Activated CD8-positive, alpha-beta memory T cell treated with anti-CD3 and anti-CD28 coated beads, Interleukin-2, amount 50 U/mL, for 24 hours (primary cell): ENCODE data around the gene ANO4.
"Not testable (repeated sequence)": the region's sequence is repeated elsewhere in the genome, so short reads cannot be mapped to it uniquely, and the experiment has no call there.

Experiments used
- DNase-seq: peaks from one replicate; pipeline ENCODE4 v3.0.0-alpha.2; 2020; ENCODE audit errors: extremely low read depth

ANO4 gene

DNA sequence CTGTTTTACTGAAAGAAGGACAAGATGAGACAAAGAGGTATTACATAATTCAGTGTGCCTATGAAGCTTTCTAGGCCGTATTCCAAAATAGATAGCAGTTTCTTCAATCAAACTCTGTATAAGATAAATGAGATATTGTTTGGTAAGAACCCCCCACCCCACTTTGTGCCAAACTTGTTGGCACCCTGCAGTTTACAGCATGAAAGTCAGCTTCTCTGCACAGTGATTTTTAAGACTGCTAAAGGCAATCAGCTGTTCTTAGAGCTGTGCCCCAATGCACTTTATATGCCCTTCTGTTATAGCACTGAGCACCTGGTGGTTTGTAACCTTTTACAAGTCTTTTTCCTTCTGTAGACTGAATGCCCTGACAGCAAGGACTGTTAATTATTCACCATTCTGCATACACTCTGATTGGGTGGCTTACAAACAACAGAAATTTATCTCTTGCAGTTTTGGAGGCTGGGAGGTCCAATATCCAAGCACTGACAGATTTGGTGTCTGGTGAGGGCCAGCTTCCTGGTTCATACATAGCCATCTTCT, 76.7 kb downstream of the ANO4 start:
- DNase-seq = no peak

DNA sequence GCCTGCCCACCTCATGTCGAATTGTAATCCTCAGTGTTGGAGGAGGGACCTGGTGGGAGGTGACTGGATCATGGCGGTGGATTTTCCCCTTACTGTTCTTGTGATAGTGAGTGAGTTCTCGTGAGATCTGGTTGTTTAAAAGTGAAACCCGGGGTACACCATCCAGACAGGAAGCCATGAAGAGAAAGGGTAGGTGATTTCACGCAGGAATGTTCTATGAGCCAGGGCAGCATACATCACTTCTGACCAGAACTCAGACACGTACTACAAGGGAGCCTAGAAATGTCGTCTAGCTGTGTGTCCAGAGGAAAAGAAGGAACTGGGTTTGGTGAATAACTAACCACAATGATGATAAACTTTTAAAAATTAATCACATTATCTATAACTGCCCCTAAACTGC, 80.6 kb downstream of the ANO4 start:
- DNase-seq = no peak

- no peak for DNase-seq
Measured at GRCh38 chr12:100875771-100876170, 81.2 kb downstream of the ANO4 start.

DNA sequence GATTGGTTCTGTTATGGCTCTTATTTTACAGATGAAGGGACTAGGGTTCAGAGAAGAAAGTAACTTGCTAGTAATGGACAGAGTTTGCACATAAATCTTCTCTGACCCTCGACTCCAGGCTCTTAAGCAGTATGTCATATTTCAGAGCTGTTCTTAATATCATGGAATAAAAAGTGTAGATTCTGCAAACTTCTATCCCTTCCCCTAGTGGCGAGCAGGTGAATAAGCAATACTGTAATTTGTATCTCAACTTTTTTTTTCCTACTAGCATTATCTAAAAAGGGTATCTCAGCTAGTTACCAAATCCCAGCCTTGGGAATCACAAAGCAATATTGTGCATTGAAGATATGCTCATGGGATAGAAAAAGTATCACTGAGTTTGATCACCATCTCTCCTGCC, 83.2 kb downstream of the ANO4 start:
- DNase-seq = no peak

- DNase-seq = no peak
Measured at GRCh38 chr12:100895192-100895591, 100.6 kb downstream of the ANO4 start.

- DNase-seq = no peak
Measured at GRCh38 chr12:100896192-100896591, 101.6 kb downstream of the ANO4 start.

DNA sequence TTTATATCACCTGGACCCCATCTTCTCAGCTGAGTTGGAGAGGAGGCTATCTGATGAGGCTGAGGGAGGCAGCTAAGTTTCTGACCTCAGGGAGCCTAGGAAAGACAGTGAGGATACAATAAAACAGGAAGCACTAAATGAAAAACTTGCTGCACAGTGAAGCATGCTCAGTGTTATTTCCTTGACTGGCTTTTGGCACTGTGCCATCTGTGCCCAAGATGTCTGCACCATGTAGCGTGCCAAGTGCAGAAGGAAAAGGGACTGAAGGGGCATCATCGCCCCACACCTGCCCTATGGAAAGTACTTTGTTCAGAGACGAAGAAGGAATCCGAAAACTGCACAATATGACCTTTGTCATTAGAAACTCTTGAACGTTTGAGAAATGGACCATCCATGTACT, 102.7 kb downstream of the ANO4 start:
- no peak for DNase-seq

- DNase-seq = no peak
Measured at GRCh38 chr12:100899301-100899700, 104.7 kb downstream of the ANO4 start.

GRCh38 chr12:100900808-100901207, 106.2 kb downstream of the ANO4 start:
- no peak for DNase-seq

- no peak for DNase-seq
Measured at GRCh38 chr12:100901266-100901665, 106.7 kb downstream of the ANO4 start.

DNA sequence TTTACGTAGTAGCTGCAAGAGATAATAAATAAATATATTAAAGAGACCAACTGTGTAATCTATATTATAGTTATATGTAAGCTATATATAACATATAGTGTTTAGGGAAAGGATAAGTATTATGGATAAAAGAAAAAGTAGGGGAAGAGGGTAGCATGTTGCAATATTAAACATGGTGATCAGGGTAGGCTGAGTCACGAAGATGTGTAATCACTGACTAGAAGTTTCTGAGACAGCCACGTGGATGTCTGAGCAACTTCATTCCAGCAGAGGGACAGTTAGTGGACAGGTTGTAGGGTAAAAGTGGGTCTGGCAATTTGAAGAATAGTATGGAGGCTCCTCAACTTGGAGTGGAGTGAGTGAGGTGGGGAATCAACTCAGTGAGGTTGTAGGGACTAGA, 109.7 kb downstream of the ANO4 start:
- DNase-seq = no peak

DNA sequence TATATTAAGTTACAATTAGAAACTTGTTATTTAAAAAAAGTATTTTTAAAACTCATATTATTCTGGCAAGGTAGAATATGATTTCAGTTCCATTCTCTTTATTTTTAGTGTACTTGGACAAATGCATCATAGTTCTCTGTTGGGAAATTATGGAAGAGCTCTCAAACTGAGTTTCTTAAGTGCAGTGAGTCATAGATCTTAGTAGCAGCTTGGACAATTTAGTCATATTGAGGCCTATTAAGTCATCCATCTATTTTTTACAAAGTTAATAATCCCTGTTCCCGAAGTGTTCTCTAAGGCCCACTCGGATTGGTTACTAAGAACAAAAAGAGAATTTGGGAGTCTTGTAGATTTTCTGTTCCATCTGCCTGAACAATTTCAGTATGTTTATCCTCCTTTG, 113.9 kb downstream of the ANO4 start:
- no peak for DNase-seq

- no peak for DNase-seq
Measured at GRCh38 chr12:100913872-100914592, 119.5 kb downstream of the ANO4 start.

DNA sequence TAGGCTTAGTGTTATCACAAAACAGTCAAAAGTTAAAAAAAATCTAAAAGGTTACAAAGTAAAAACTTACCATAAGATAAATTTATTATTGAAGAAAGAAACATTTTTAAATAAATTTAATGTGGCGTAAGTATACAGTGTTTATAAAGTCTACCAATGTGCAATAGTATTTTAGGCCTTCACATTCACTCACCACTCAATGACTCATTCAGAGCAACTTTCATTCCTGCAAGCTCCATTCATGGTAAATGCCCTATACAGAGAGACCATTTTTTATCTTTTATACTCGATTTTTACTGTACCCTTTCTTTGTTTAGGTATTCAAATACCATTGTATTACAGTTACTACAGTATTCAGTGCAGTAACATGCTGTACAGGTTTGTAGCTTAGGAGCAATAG, 124.5 kb downstream of the ANO4 start:
- DNase-seq = no peak

GRCh38 chr12:100920493-100920892, 125.9 kb downstream of the ANO4 start:
- no peak for DNase-seq

GRCh38 chr12:100926669-100927248, 132.2 kb downstream of the ANO4 start:
- no peak for DNase-seq

DNA sequence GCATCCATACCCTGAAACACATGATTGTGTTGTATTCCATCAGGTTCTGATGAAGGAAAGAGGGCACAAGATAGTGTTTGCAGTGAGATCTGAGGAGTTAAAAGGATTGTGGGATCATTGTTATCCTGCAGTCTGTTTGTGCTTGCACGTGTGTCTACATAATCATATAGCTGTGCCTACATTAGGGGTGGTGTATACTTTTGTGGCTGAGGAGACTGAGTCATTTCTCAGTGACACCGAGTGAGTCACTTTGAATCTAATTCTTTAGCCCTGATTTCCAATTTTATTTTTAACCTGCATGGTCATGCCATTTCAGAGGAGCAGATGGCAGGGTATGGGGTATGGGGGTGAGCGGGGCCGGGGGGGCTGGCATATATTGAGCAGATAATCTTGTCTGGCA, 133.2 kb downstream of the ANO4 start:
- DNase-seq = no peak

DNA sequence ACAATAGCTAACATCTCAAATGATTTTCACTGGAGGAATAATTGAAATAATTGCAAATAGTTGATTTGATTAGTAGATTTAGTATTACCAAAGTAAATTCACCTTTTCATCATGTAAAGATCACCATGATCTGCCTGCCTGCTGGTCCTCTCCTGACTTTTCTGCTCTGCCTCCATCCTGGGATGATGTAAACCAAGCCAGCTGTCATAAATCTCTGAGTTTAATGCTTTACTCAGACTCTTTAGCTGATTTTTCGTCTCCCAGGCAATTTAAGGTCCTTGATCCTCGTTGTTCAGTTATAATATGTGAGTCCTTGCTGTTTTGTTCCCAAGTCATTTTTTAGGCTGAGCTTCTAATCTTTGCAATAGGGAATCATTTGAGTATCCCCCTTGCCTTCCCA, 138.0 kb downstream of the ANO4 start:
- DNase-seq = no peak

DNA sequence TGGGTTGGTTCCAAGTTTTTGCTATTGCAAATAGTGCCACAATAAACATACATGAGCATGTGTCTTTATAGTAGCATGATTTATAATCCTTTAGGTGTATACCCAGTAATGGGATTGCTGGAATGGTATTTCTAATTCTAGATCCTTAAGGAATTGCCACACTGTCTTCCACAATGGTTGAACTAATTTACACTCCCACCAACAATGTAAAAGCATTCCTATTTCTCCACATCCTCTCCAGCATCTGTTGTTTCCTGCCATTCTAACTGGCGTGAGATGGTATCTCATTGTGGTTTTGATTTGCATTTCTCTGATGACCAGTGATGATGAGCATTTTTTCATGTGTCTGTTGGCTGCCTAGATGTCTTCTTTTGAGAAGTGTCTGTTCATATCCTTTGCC, 139.0 kb downstream of the ANO4 start:
- not testable (repeated sequence) for DNase-seq

DNA sequence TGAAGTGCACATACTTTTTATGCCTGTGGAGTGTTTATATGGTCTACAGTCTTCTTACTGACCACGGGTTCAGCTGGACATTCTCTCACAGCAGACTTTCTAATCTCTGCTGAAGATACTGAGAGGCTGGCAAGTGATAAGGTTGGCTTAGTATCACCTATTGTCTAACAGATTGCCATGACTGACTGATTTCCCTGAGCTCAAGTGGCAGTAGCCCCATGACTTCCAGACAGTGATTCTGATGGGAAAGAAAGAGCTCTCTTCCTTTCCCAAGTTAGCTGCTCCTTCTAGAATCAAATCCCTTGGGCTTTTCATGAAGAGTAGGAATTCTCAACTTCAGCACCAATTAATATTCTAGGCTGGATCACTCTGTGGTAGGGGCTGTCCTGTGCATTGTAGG, 141.4 kb downstream of the ANO4 start:
- DNase-seq = no peak

GRCh38 chr12:100936661-100937060, 142.1 kb downstream of the ANO4 start:
- DNase-seq = no peak

DNA sequence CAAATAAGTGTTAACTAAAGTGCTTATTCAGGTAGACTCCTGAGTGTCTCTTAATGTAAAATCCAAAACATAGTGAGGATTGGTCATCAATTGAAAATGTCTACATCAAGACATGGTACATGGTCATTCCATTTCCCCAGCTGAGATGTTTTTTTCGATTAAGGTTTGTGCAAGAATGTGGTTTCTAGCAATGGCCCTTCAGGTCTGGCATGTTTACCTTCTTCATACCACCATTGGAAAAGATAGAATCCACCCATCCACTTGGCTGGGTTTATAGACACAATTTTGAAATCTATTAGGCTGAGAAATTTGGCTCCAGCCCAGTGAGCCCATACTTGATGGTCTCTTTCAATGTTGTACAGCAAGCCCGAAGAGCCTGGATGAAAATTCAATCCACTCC, 145.9 kb downstream of the ANO4 start:
- DNase-seq = no peak

- DNase-seq = no peak
Measured at GRCh38 chr12:100942984-100943749, 148.6 kb downstream of the ANO4 start.
